D721Med (cell line): ENCODE results near the gene DOC2B.

Experiments used
- DNase-seq: peaks from one replicate; pipeline ENCODE4 v3.0.0; 2011; ENCODE audit warnings: low spot score; ENCODE audit not compliant: insufficient read length
- FAIRE-seq: peaks from 2 replicates; lab custom pipeline; 2011; peaks lifted over from hg19 to GRCh38; lab: Jason Lieb, UNC
- CTCF ChIP-seq: IDR thresholded peaks from 2 replicates; pipeline ENCODE4 v1.5.1; 2012; ENCODE audit warnings: mild to moderate bottlenecking, control low read depth; ENCODE audit not compliant: insufficient read depth; ENCODE audit errors: missing control alignments

The DOC2B gene

DNA sequence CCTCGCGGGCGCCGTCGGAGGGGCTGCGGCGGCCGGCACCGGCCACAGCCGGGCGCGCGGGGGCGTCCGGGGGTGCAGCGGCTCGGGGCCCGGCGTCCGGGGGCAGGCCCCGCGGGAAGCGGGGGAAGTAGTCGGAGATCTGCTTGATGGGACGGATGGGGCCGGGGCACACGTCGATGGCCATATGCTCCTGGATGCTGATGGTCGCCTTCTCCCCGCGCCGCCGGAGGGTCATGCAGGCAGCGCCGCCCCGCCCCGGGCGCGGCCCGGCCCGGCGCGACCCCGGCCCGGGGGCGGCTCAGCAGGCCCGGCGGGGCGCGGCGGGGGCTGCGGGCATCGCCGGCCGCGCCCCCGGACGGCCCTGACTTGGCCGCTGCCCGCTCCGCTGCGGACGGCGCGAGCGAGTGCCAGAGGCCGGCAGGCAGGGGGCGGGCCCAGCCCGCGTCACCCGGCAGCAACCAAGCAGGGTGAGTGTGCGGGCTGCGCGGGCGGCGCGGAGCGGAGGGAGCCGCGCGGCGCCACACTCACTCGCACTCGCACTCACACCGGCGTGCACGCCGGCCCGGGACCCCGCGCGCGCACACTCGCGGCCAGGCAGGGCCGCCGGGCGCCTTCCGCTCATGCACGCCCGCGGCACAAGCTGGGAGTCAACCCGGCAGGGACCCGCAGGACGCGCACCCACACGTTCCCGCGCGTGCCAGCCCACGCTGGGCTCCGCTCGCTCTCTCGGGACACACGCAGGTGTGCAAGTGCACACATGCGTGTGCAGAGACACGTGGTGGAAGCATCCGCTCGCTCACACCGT is at the start of gene DOC2B:
DOC2B (minus strand) TSS at position 406 of the 805 bp plus-strand sequence; CDS start at position 235, 171 bp downstream.
- FAIRE-seq (no peak), DNase-seq (peak; percentile 83)
- no peak for TF ChIP-seq CTCF

DNA sequence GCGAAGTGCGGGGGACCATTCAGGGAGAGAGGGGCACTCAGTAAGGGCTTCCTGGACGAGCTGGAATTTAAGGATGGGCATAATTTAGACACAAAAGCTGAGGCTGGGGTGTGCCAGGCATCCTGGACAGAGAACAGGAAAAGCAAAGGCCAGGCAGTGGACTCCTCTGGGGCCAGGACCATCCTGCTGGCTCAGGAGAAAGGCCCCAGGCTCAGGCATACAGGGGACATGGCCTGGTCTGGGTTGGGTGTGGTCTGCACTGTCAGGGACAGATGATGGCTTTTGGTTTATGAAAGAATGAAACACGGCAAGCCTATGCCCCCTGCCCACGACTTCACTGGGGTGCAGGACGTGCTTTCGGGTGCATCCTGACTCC is 48.9 kb upstream of the DOC2B start:
- DNase-seq (no peak), FAIRE-seq (no peak)
- no peak for TF ChIP-seq CTCF

DNA sequence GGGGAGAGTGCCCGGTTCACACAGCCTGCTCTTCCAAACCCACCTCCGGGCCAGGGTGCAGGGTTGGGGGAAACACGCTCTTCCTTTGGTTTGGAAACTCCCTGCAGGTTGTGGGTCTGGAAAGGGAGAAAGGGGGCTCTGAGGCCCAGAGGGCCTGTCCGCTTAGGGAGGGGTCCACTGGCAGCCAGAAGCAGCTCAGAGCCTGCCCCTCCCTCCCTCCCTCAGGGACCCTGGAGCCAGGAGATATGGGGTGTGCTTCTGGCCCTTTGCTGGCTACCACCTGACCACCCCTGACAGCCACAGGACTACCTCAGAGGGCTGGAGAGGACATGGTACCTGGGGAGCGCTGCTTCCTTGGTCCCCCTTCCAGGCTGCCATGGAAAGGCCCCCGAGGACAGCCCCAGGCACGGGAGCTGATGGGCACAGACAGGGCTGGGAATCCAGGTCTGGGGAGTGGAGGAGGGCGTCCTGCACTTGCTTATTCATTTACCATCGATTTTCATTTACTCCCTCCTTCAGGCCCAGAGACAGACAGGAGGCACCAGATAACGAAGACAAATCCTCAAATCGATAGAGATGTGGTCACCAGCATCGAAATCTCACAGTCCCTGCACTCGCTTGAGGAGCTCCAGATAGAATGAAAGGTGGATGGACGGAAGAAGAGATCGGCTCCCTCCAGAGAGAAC is 48.4 kb upstream of the DOC2B start:
- no peak for DNase-seq
- no peak for TF ChIP-seq CTCF
- FAIRE-seq: no peak

- DNase-seq (no peak), FAIRE-seq (no peak)
- no peak for TF ChIP-seq CTCF
Measured at GRCh38 chr17:228951-229708, 47.7 kb upstream of the DOC2B start.

GRCh38 chr17:227946-228615 is 46.6 kb upstream of the DOC2B start:
- no peak for DNase-seq
- no peak for FAIRE-seq
- no peak for TF ChIP-seq CTCF

DNA sequence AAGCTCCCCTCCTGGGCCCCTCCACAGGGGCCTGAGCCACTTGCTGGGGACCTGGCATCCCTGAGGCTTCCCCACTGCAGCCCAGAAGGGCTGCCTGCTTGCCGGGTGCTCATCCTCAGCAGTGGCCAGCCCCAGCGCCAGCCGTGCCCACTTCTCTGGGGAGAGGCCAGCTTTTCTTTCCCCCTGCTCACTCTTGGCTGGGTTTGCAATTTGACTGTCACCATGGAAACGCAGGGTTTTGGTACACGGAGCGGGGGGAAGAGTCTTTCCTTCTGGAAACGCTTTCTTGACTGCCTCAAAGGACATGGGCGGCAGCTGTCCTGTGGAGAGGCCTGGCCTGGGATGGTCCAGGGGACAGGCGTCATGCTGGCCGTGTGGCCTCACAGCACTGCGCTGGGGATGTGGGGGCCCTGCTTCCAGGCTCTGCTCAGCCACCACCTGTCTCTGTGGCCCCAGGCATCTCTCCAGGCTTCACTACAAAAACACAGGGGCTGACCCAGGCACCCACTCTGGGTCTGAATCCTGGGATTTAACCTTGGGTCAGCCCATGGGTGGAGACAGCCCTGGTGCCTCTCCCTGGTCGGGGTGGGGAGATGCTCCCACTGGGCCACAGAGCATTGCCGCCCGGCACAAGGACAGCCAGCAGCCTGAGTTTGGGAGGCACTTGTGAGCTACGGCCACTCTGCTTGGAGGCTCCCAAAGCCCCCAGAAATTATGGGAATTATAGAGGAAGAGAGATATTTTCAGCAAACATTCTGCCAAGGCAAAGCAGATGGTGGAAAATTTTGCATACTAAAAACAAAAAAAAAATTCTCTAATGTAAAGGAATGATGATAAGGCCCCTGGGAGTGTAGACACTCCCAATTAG is 45.9 kb upstream of the DOC2B start:
- TF ChIP-seq CTCF: no peak
- no peak for FAIRE-seq
- no peak for DNase-seq
